ENCODE data around the gene FOXP1. TPM values are rescaled to one million over a fixed set of nuclear protein-coding genes. Genes with fewer than 3 reads are reported as not detected.
A peak's percentile ranks its signal among the peaks of the same experiment; 100 is the strongest.

Gene FOXP1
- total and polyA plus RNA-seq, 2 of the 8 experiments (the other 6 are each of a cell fraction or from before 2014, with no cell fraction given), result 13.9 to 25.4 TPM

GRCh38 chr3:71372911-71373637, 210.5 kb downstream of the FOXP1 start:
- H2BK120ac ChIP-seq (replicated peaks; ENCODE audit: low read depth, low read length), result no peak overlapping the region
- no peaks in the 10 kb centered on the region for H4K20me1 ChIP-seq (replicated peaks in 1 of 2; ENCODE audit: control insufficient read depth in 1 of 2, insufficient read depth in 2 of 2, low read length in 2 of 2)
- no peak overlapping the region for H3K18ac ChIP-seq (ENCODE audit: extremely low read depth, low read length)
- H3K23me2 ChIP-seq (ENCODE audit: low read depth, low read length), result no peaks in the 10 kb centered on the region
- no peak overlapping the region for H2BK12ac ChIP-seq (ENCODE audit: low read depth, low read length)
- H2BK5ac ChIP-seq (ENCODE audit: low read depth, low read length), result no peak overlapping the region
- no peak overlapping the region for H3K23ac ChIP-seq (ENCODE audit: insufficient read length)
- no peak overlapping the region for H3K9ac ChIP-seq (replicated peaks in 1 of 4; ENCODE audit: extremely low read depth in 1 of 4, low read depth in 3 of 4, low read length in 3 of 4)
- H3K4me1 ChIP-seq (replicated peaks in 1 of 4; ENCODE audit: control insufficient read depth in 3 of 4, insufficient read depth in 4 of 4, low read length in 3 of 4), result peaks cover 2 to 6% (median 3%) of the 10 kb centered on the region in 4 experiments; a peak in 5 of 7 replicates
- no peak overlapping the region; the same call in 1 of the 2 replicates for H2BK15ac ChIP-seq (ENCODE audit: low read length)
- no peaks in the 10 kb centered on the region for H3K9me3 ChIP-seq (ENCODE audit: insufficient read depth in 2 of 2, low read depth in 1 of 2, low read length in 1 of 2)
- no peak overlapping the region for H4K5ac ChIP-seq (ENCODE audit: insufficient read length, low read depth, low read length)
- H3K79me2 ChIP-seq (ENCODE audit: control insufficient read depth in 1 of 2, insufficient read depth in 2 of 2, low read length in 2 of 2), result no peaks in the 10 kb centered on the region
- H3K4ac ChIP-seq (replicated peaks; ENCODE audit: insufficient read length, low read depth, low read length), result no peak overlapping the region
- ChIA-PET POLR2A (ENCODE audit: partially characterized antibody) (no interaction called here), CTCF (ENCODE audit: partially characterized antibody) (interaction anchor here (3.0 kb wide), 1 partner anchor 24 kb away, joined by 12 read pairs; no protein-coding TSS in a partner anchor)
- no peak overlapping the region for H3K4me3 ChIP-seq (ENCODE audit: extremely low read depth in 1 of 4, insufficient read depth in 2 of 4, low read depth in 3 of 4, low read length in 4 of 4)
- no peak overlapping the region for H3K14ac ChIP-seq (ENCODE audit: insufficient read length)
- H2BK20ac ChIP-seq (ENCODE audit: low read length), result no peak overlapping the region
- H3K79me1 ChIP-seq (ENCODE audit: low read depth, low read length), result no peaks in the 10 kb centered on the region
- H3K4me2 ChIP-seq (ENCODE audit: insufficient read depth in 1 of 2, low read depth in 2 of 2, low read length in 2 of 2), result 0 out of 4 replicates have a peak overlapping the region, but pooled peaks of 1 of the 2 experiments have one; percentile 44
- no peak overlapping the region for H3K27ac ChIP-seq (ENCODE audit: low read depth, low read length)
- H3K27me3 ChIP-seq (replicated peaks in 1 of 4; ENCODE audit: control insufficient read depth in 3 of 4, extremely low read depth in 1 of 4, insufficient read depth in 3 of 4, low read length in 3 of 4), result no peaks in the 10 kb centered on the region
- DNase-seq (ENCODE audit: low read depth in 1 of 2, low spot score in 2 of 2) (no peak), FAIRE-seq (no peak)
- H3K36me3 ChIP-seq (ENCODE audit: control insufficient read depth in 2 of 4, insufficient read depth in 4 of 4, low read length in 3 of 4), result no peaks in the 10 kb centered on the region
- H4K8ac ChIP-seq (ENCODE audit: extremely low read depth, insufficient read depth, low read length), result no peak overlapping the region
- no peak overlapping the region for H2AFZ ChIP-seq (ENCODE audit: low read length)
- no peak overlapping the region for H3K56ac ChIP-seq (replicated peaks; ENCODE audit: insufficient read length, low read depth, low read length)
- H4K91ac ChIP-seq (replicated peaks; ENCODE audit: insufficient read length, low read length), result no peak overlapping the region
- no peak overlapping the region for H2AK5ac ChIP-seq (ENCODE audit: low read depth, low read length)
- WGBS, 2 experiments (ENCODE audit: extremely low coverage in 1 of 2, insufficient coverage in 1 of 2, insufficient read length in 1 of 2, insufficient replicate concordance in 2 of 2, low coverage in 1 of 2, low lambda C conversion rate in 2 of 2, missing lambda C conversion rate in 1 of 2), result 86% methylated on average over 6 of the region's 6 CpGs; no CpG with 5 or more reads in 1 of the 2 experiments
- no peak for TF ChIP-seq CHD1 (IDR thresholded peaks at IDR 0.05; ENCODE audit: low read depth, low read length)
- no peak for TF ChIP-seq ASH2L (IDR thresholded peaks at IDR 0.05; ENCODE audit: low read length)
- no peak for TF ChIP-seq NRF1 (IDR thresholded peaks at IDR 0.05; ENCODE audit: low read depth, low read length)
- no peak for TF ChIP-seq CHD2 (IDR thresholded peaks at IDR 0.05; ENCODE audit: low read length)
- TF ChIP-seq FOSL1 (IDR thresholded peaks at IDR 0.05; ENCODE audit: insufficient read depth, low read depth, low read length), result no peak
- no peak for TF ChIP-seq CTBP2 (IDR thresholded peaks at IDR 0.05; ENCODE audit: borderline replicate concordance, insufficient read depth, insufficient read length, low read length)
- no peak for TF ChIP-seq CBX8 (IDR thresholded peaks at IDR 0.05; ENCODE audit: borderline replicate concordance, low read depth, low read length)
- no peak for TF ChIP-seq CBX5 (IDR thresholded peaks at IDR 0.05; ENCODE audit: low read depth, low read length)
- no peak for TF ChIP-seq TAF1 (IDR thresholded peaks at IDR 0.05; ENCODE audit: low read depth, low read length)
- TF ChIP-seq NANOG (IDR thresholded peaks at IDR 0.05; ENCODE audit: insufficient read depth, low read depth, low read length, poor library complexity, severe bottlenecking), result no peak
- no peak for TF ChIP-seq EGR1 (IDR thresholded peaks at IDR 0.05; ENCODE audit: borderline replicate concordance, low read depth, low read length)
- TF ChIP-seq ATF3 (IDR thresholded peaks at IDR 0.05; ENCODE audit: insufficient read depth, low read depth, low read length), result no peak
- TF ChIP-seq TEAD4 (IDR thresholded peaks at IDR 0.05; ENCODE audit: low read depth, low read length), result no peak

All from H1 (cell line).